Cardiac fibroblast (primary cell): ENCODE data around the gene HIVEP2.

Experiments used
- DNase-seq, 2 donors: peaks; one replicate each; pipeline versions ENCODE4 v3.0.0 to v3.0.0-alpha.2; 2010; ENCODE audit warnings: low read depth in 2 of 2
- H3K4me3 ChIP-seq, 2 donors: replicated peaks in 1 of 2; 1 replicate in 1 of 2; 2 replicates in 1 of 2; pipeline ENCODE4 v1.5.1; 2011; ENCODE audit warnings: low read depth in 2 of 2, low read length in 2 of 2, mild to moderate bottlenecking in 2 of 2, moderate library complexity in 1 of 2
- CTCF ChIP-seq: IDR thresholded peaks from one replicate; pipeline ENCODE4 v1.5.1; 2011; ENCODE audit warnings: low read depth, mild to moderate bottlenecking, low read length, inconsistent platforms

Gene HIVEP2

GRCh38 chr6:142913511-142914047 lies 31.4 kb downstream of the HIVEP2 start:
- no peak for DNase-seq
- H3K4me3 ChIP-seq: no peak overlapping the region
- TF ChIP-seq CTCF: no peak

- no peak for DNase-seq
- no peak overlapping the region for H3K4me3 ChIP-seq
- TF ChIP-seq CTCF: no peak
Measured at GRCh38 chr6:142913036-142913510, 31.9 kb downstream of the HIVEP2 start.

GRCh38 chr6:142912125-142912524 lies 32.9 kb downstream of the HIVEP2 start:
- no peak for TF ChIP-seq CTCF

GRCh38 chr6:142911430-142911829 lies 33.5 kb downstream of the HIVEP2 start:
- no peak for TF ChIP-seq CTCF
- no peak for DNase-seq
- H3K4me3 ChIP-seq: no peak overlapping the region

More at GRCh38 chr6:142912125-142912524, 32.9 kb downstream of the HIVEP2 start:
- no peak for DNase-seq
- H3K4me3 ChIP-seq: no peak overlapping the region

- no peak for TF ChIP-seq CTCF
- no peak for DNase-seq
- H3K4me3 ChIP-seq: no peak overlapping the region
Measured at GRCh38 chr6:142909686-142910085, 35.3 kb downstream of the HIVEP2 start.

- DNase-seq: no peak
- no peak overlapping the region for H3K4me3 ChIP-seq
- no peak for TF ChIP-seq CTCF
Measured at GRCh38 chr6:142908235-142908634, 36.7 kb downstream of the HIVEP2 start.

- H3K4me3 ChIP-seq: no peak overlapping the region
- DNase-seq: no peak
- TF ChIP-seq CTCF: no peak
Measured at GRCh38 chr6:142907544-142907943, 37.4 kb downstream of the HIVEP2 start.
